Activated CD4-positive, alpha-beta T cell treated with anti-CD3 and anti-CD28 coated beads for 48 hours (primary cell): ENCODE results near the gene COL9A2.

Source experiments
- DNase-seq: peaks from one replicate; pipeline ENCODE4 v3.0.0-alpha.2; 2020

COL9A2 gene

DNA sequence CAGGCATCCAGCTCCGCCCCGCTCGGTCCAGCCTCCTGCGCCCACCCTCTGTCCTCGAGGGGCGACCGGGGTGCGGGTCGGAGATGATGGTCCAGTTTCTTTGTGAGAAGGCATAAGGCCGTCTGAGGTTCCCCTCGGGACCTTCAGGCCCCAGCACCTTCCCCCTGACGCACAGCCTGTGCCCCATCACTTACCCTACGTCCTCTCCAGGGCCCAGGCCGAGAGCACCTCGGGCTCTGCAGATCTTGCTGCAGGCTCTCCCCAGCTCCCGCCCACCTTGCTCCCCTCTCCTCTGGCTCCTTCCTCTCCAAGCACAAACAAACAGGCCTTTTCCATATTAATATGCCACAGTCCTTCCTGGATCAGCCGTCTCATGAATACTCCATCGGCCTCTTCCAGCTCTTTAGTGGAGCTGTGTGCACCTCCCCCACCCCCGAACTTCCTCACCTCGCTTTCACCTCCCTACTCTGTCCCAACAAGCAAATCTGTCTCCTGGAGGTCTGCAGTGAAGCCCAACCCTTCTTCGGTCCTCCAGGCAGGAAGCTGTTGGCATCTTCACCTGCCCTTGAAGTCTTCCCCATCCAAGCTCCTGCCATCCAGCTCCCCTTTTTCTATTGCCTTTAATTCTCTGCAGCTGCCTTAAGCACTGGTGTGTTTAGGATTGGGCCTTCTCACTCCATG is 448 bp upstream of the COL9A2 start:
- no peak for DNase-seq

DNA sequence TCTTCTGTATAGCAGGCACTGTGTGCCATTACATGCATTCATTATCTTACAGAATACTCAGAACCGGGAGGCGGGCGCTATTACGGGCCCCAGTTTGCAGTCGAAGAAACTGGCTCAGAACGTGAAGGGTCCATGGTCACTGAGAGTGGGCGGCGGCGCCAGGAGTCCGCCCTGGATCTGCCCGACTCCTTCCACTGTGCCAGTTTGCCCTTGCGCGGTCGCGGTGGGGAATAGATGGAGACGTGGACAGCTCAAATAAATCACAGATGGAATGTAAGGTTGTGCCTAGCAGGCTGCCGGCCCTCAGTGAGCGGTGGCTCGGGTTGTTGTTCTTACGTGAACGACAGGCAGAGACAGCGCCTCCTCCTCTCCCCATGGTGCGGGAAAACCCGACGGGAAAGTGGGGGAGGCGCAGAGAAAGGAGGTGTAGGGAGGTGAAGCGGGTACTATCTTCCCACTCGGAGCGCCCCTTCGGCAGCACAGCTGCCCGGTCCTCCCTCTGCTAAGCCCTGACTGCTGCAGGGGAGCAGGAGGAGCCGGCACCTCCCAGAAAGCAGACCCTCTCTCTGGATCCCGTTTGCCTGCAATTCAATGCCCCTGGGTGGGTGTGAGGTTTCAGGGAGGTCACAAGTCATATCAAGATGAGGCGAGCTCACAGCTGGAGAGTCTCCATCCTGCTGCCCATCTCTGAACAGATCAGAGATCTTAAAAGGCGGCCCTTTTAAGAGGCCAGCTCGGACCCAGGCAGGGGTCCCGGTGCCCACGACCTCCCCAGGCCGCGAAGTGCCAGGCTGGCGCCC is 1.1 kb downstream of the COL9A2 start:
- peak; percentile 47 for DNase-seq

DNA sequence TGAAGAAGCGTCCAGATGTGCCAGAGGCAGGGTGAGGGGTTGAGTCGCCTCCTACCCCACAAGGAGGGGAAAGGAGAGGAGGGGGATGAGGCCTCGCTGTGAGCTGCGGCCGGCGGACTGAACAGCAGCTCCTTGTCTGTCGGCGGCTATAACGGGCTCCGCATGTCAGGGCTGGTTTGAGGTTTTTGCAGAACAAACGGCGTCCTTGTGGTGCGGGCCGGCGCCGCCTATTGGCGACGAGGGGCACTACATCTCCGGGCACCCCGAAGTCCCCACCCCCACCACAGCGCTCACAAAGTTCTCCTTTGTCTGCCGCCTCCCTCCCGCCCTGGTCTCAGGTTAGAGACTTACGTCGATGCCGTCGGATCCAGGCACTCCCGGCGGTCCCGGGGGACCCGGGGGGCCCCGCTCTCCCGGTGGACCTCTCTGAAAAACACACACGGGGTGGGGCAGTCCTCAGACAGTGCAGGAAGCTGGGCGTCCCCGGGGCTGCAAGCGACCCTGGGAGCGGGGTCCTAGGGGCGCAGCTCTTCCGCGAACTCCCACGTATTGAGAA is 1.8 kb downstream of the COL9A2 start:
- peak; percentile 91 for DNase-seq

DNA sequence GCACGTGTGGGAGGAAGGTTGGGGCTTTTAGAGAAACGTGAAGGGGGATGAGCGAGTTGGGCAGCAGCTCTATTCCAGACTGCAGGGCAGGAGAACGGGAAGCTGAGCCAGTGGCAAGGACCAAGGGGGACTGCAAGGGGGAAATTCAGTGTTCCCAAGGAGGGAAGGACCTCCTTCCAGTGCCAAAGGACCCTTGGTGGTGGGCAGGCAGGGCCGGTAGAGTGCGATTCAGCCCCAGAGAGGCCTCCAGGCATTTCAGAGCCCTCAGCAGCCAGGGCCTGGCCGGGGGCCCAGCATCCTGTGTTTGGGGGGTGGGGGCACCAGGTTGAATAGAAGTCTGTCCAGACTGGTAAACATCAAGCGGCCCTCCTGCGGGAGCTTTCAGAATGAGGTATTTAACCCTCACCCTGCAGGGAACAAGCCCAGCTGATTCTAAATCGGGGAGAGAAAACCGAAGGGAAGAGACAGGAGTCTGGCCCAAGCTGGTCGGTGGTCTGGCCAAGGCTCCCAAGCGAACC is 2.3 kb downstream of the COL9A2 start:
- DNase-seq, result no peak

DNA sequence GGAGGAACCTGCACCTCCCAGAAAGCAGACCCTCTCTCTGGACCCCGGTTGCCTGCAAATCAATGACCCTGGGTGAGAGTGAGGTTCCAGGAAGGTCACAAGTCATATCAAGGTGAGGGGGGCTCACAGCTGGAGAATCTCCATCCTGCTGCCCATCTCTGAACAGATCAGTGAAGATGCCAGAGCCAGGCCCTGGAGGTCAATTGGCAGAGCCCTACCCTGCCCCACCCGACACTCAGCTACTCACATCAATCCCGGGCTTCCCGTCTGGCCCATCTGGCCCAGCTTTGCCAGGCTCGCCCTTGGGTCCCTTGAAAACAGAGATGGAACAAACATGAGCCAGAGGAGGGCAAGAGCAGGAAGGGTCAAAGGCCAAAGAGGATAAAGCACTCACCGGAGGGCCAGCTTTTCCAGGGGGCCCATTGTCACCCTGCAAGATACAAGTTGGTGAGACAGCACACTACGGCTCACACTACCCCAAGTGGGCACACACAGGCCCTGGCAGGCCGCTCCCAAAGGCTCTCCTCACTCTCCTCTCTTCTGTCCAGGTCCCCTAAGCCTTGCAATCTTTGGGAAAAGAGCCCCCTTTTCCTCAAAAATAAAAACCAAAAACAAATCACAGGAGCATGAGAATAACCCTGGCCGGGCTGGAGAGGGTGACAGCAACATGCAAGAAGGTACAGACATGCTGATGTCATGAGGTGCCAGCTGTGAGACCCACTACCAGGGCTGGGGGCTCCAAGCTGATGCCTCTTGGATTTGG is 2.9 kb downstream of the COL9A2 start:
- no peak for DNase-seq

DNA sequence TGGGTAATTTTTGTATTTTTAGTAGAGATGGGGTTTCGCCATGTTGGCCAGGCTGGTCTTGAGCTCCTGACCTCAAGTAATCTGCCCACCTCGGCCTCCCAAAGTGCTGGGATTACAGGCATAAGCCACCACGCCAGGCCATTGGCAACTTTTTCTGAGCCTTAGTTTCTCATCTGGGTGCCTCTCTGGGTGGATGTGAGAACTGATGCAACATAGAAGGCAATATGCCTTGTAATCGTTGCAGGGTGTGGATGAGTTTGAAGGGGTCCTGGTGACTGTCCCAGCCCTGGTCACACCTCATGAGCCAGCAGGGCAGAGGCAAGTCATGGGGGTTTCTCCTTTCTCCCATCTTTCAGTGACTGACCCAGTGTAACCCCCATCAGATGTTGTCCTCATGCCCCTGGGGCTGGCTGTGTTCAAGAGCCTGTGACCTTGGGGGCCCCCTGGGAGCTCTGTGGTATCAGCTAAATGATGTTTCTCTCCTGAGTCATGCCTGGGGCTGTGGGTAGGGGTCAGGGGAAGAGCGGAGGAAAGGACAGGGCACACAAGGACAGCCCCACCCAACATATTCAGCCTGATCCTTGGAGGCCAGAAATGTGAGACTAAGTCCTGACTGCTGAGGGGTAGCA is 3.6 kb downstream of the COL9A2 start:
- DNase-seq, result no peak

DNA sequence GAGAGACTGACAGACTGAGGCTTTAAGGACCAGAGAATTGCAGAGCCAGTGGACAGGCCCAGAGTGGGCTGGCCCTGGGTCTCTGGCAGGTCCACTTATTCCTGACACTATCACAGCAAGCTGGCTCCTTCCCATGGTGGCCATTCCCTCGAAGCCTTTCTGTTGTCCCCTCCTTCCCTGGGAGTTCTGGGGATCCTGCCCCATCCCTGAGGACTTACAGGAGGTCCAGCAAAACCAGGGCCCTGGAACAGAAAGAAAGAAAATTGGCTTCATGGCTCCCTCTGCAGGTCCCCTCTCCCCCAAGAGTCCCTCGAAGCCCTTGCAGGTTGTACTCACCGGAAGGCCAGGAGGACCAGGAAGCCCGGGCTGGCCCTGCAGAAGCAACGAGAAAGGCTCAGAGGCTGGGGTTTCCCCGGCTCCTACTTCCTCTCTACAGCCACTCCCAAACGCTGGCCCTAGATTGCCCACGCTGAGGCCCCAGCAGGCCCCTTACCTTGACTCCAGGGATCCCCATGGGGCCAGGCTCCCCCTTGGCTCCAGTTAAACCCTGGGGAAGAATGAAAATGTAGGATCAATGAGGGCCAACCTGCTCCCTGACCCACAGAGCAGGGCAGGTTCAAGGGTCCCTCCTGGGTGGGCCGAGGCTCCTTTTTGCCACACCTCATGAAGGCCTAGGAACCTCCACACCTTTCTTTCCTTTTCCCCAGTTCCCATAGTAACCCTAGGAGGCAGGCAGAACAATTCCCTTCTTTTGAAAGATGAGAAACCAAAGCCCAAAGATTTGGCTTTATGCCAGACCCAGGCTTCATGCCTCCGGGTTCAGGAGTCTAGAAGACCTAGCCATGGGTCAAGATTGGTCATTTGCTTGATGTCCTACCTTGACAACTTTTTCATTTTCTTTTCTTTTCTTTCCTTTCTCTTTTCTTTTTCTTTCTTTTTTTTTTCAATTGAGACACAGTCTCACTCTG is 4.6 kb downstream of the COL9A2 start:
- peak; percentile 37 for DNase-seq

DNA sequence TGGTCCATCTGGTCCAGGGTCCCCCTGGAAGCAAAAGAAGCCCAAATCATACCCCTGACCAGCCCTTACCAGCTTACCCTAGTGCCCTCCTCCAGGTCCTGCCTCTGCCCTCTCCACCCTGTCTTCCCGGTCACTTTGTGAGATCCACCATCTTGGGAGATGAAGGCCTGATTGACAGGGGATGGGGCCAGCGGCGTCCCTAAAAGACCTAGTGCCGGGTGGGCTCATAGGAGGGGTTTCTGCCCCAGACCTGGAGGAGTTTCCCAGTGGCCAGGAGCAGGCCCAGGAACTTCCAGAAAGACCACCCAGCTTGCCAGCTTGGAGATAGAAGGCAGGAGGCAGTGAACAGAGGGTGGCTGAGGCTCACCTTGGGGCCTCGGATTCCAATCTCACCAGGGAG is 5.4 kb downstream of the COL9A2 start:
- DNase-seq, result no peak

DNA sequence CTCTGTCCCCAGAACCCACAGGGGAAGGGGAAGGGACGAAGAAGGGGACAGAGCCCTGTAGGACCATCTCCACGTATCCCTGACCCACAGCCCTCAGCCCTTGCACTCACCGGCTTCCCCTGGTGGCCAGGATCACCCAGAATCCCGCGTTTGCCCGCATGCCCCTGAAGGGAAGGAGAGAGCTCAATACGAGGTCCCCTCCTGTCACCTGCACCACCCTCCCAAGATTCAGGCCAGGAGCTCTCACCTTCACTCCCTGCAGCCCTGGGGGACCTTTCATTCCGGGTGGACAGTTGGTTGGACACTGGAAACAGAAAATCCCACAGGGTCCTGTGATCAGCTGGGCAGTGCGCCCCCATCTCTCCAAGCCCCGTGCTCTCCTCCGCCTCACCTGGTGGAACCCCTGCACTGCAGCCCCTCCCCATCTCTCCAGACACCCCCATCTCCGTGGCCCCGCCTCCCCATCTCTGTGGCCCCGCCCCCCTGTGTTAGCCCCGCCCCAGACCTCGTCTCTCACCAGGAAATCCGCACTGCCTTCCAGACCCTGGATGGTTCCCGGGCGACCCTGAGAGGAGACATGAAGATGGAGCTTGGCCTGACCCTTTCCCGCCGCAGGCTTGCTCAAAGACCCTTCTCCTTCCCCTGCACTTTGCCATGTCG is 6.0 kb downstream of the COL9A2 start:
- no peak for DNase-seq

DNA sequence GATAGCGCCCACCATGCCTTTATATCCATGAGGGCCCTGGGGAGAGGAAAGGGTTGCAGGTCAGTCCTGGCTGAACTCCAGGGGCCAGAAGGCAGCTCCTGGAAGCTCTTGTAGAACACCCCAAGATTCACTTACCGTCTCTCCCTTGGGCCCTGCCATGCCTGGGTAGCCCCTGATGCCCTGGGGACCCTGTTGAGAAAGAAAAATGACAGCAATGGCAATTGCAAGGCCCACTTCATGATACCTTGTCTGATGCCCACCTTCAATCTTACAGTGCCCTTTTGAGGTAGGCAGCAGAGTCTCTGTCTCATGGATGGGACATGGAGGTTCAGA is 7.0 kb downstream of the COL9A2 start:
- DNase-seq, result no peak

DNA sequence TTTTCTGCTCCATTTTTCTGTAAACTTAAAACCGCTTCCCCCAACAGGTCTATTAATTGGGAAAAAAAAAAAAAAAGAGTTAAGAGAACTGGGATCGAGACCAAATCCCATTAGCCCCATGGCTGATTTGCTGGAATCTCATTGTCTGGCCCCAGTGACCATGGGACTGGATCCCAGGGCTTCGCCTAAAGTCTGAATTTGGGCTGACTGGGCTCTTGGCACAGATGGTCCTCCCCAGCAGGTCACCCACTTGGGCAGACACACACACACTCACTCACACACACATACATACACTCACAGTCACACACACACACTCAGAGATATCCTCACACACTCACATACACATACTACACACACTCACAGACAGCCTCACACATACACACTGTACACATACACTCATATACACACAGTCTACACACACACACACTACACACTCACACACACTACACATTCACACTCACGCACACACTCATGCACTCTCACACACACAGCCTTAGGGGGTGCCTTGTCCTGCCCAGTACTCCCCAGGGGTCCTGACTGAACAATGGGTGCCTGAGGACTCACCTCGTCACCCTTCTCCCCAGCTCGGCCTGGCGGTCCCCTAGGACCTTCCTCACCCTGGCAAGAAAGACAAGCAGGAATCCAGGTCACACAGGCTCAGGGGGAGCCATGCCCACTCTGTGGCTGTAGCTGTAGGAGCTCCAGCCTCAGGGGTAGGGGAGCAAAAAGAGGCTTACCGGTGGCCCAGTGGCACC is 7.5 kb downstream of the COL9A2 start:
- DNase-seq, result no peak

DNA sequence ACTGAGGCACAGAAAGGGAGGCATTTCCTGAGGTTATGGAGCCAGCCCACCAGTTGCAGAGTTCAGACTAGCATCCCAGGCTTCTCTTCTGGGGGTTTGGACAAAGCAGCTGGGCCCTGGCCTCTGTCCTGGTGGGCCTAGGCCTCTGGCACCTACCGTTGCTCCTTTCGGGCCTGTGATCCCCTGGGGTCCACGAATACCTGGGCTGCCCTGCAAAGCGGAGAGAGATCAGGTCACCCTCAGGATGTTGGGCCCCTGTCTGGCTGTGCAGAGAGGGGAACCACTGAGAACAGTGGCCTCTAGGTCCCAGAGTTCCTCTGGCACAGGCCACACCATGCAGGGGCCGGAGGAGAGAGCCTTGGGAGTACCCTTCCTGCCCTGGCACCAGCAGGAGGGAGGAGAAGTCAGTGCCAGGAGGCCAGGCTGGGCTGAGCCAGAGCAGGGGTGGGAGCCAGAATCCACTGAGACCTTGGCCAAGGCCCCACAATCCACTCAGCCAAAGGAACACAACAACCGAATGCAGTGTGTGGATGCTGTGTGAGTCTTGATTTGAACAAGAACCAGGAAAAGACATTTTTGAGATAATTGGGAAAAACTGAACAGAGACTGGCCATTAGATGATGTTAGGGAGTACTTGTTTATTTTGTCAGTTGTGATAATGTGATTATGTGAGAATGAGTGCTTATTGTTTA is 8.9 kb downstream of the COL9A2 start:
- no peak for DNase-seq

DNA sequence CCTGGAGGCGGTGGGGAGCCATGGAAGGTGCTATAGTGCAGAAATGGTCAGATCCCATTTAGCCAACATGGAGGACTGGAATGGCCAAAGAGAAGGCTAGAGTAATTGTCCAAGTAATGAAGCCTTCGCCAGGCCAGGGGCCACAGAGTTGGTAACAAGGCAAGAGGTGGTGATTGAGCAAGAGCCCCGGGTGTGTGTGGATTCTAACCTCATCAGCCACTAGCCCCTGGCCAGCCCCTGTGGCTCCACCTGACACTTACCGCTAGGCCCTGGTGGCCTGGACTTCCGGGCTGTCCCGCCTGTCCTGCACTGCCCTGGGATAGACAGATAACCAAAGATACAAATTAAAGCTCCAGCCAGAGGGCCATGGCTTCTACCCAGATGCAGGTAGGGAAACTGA is 9.9 kb downstream of the COL9A2 start:
- no peak for DNase-seq

DNA sequence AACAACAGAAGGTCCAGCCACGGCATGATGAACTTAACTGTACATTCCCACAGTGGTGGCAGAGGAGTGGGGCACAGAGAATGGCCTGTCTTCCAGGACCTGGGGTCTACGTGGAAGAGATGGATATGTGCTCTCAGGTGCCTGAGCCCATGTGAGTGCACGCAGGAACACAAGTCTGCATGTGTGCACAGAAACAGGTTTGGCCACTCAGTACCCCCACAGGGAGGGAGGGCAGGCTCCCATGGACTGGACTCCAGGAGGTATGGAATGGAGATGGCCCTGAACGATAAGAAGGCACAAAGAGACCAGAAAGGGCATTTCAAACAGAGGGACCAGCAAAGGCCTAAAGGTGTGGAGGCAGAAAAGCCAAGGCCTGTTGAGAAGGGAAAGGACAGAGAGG is 10.8 kb downstream of the COL9A2 start:
- no peak for DNase-seq

DNA sequence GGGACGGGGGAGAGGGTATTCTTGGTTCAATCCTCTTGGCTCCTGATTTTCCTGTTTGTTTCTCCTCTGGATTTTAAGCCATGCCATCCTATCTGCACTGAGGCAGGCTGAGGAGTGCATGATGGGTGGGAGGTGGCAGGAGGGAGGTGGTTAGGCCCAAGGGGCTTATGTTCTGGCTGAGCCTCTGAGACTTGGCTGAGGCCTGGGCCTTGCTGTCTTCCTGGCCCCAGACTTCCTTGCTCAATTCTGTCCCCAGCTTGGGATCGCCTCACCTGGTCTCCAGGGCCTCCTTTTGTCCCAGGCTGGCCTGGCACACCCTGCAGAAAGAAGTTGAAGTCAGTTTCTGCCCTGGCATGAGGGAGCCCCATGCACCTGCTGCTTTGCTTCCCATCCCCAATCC is 11.2 kb downstream of the COL9A2 start:
- DNase-seq, result no peak

DNA sequence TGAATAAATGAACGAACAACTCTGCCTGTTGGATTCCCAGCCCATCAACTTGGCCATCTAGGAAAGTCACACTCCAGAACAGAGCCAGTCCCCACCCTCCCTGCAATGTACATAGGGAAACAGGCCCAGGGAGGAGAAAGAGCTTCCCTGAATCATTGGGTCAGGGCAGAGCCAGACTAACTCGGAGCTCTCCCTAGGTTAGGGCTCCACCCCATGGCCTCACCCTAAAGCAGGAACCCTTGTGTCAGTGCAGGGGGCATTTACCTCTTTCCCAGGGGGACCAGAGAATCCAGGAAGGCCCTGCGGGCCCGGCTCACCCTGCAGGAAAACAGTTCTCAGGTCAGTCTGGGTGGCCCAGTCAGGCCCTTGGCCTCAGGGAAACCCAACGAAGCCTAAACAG is 11.6 kb downstream of the COL9A2 start:
- peak; percentile 25 for DNase-seq

DNA sequence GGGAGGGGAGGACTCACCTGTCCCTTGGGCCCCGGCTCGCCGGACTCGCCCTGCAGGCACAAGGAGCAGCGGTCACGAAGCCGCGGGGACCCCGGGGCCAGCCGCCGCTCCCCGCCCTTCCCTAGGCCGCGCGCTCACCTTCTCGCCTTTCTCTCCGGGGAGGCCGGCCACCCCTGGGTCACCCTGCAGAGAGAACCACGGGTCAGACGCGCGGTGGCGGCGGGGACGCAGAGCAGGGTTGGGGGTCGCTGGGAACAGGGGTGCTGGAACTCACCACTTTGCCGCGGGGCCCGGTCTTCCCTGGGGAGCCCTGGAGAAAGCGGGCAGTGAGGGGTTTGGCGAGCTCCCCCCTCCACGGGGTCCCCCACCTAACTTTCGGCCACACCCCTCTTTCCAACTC is 13.3 kb downstream of the COL9A2 start:
- no peak for DNase-seq

DNA sequence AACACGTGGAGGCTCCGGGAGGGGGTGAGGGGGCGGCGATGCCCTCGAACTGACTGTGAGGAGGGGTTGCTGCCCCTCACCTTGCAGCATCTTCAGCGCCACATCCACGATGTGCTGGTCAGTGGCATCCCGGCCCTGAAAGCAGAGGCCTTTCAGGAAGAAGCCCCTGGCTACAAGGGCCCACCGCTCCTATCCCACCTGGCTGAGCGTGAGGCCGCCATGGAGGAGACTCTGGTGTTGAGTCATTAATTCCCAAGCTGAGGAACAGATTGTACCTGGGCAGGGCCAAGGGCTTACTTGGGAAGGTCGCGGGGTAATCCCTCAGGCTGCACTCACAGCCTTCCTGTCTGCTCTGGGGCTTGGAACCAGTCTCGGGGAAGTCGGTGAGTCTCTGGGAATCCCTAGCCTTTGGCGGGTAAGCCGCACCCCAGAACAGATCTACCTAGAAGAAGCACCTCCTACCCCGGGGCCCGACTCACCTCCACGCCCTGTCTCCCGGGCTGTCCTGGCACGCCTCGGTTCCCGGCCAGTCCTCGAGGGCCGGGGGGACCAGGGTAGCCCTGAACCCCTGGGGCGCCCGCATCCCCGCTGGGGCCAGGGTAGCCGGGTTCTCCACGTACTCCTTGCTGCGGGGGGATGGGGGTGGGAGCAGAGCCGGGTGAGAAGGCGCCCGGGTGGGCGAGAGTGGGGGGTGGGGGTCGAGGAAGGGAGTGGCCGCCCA is 13.9 kb downstream of the COL9A2 start:
- DNase-seq, result no peak

DNA sequence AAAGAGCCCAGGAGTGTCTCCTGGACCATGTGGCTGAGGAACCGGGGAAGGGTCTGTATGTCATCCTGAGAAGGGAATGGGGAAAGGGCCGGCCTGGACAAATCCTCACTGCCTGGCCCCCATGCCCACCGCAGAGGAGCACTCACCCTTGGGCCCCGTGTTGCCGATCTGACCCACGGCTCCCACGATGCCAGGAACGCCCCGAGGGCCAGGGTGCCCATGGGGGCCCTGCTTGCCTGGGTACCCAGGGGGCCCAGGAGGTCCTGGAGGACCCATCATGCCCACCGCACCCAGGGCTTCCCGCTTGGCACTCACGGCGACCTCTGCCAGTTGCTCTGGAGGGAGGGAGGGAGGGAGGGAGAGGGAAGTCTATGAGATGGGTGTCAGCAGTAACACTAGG is 14.6 kb downstream of the COL9A2 start:
- no peak for DNase-seq
